Measurements from ENCODE around the gene RGS9.
A peak's percentile ranks its signal among the peaks of the same experiment; 100 is the strongest.
"Not testable (repeated sequence)": the region's sequence is repeated elsewhere in the genome, so short reads cannot be mapped to it uniquely, and the experiment has no call there.

Gene RGS9

GRCh38 chr17:65137021-65137939 lies at the start of gene RGS9:
TSS of gene RGS9 (plus strand) at chr17:65137370. CDS start at chr17:65137541, 171 bp downstream.
- DNase-seq: peak; percentile 73

DNA sequence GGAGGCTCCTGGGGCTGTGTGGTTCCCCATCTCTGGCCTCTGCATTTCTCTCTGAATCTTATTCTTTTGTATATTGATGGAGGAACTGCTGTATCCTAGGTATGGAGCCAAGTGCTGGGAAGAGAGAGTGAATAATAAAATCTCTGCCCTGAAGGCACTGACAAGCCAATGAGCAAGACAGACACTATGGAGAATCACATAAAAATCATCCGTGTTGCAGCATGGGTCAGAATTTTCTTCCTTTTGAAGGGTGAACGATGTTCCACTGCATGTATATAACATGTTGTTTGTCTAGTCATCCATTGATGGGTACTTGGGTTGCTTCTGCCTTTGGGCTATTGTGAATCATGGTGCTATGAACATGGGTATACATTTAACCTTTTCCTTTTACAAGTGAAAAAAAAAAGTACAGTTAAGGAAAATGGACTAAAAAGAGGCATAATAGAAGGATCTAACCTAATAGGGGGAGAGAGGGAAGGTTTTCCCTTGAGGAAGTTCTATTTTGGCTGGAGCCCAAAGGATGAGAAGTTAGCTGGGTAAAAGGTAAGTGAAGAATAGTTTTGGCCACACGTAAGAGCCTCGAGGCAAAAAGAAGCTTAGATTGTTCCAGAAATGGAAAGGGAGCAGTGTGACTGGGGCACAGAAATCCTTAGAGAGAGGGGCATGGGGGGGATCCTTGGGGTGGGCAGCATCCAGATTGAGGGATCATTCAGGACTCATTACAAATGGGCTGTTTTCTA lies 48.4 kb upstream of the RGS9 start:
- DNase-seq: no peak

DNA sequence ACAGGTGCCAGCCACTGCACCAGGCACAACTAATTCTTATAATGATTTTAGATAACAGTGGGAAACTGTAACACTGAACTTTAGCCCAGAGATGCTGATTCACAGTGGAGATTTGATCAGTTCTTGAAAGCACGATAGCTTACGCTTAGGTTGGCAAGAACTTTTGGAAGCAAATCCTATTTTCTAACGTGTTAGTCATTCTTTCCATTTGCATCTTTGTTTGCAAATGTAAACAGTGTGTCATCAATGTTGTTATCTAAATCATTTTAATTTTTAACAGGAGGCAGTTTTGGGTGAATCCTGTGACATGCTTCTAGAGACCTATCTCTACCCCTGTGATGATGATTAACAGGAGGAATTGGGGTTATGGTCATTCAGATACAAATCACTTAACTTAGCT lies 44.9 kb upstream of the RGS9 start:
- DNase-seq: no peak

DNA sequence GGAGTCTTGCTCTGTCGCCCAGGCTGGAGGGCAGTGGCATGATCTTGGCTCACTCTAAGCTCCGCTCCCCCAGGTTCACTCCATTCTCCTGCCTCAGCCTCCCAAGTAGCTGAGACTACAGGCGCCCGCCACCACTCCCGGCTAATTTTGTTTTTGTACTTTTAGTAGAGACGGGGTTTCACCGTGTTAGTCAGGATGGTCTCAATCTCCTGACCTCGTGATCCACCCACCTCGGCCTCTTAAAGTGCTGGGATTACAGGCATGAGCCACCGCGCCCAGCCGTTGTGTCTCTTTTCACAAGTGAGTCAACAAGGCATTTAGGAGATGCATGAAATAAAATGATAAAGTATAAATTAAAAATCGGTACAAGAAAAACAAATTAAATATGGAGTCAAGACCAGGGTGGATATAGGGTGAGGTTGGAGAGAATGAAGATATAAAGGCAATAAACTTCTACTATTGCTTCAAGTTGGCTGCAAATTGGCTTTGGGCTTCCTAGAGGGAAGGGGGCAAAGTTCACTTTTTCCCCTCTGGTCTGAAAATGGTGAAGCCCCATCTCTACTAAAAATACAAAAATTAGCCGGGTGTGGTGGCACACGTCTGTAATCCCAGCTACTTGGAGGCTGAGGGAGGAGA lies 44.3 kb upstream of the RGS9 start:
- not testable (repeated sequence) for DNase-seq

GRCh38 chr17:65093930-65094329 lies 43.2 kb upstream of the RGS9 start:
- no peak for DNase-seq

DNA sequence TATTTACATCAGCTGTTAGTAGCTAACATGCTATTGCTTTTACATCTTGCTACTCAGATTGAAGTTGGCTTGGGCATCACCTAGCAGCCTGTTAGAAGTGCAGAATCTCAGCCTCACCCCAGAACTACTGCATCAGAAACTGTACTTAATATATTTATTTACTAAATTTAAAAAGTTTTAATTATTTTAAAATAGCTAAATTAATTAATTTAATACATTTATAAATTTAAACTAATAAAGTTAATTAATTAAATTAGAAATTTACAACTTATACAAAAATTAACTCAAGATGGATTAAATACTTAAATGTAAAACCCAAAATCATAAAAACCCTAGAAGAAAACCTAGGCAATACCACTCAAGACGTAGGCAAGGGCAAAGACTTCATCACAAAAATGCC lies 41.7 kb upstream of the RGS9 start:
- no peak for DNase-seq

DNA sequence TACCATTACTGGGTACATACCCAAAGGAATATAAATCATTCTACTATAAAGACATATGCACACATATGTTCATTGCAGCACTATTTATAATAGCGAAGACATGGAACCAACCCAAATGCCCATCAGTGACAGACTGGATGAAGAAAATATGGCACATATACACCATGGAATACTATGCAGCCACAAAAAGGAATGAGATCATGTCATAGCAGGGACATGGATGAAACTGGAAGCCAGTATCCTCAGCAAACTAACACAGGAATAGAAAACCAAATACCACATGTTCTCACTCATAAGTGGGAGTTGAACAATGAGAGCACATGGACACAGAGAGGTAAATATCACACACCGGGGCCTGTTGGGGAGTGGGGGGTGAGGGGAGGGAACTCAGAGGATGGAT lies 40.8 kb upstream of the RGS9 start:
- not testable (repeated sequence) for DNase-seq

DNA sequence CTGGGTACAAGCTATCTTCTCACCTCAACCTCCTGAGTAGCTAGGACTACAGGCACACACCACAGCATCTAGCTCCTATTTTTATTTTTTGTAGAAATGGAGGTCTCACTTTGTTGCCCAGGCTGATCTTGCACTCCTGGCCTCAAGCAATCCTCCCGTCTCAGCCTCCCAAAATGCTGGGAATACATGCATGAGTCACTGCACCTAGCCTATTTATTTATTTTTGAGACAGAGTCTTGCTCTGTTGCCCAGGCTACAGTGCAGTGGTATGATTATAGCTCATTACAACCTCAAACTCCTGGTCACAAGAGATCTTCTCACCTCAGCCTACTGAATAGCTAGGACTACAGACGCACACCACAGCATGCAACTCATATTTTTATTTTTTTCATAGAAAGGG lies 40.1 kb upstream of the RGS9 start:
- no peak for DNase-seq

DNA sequence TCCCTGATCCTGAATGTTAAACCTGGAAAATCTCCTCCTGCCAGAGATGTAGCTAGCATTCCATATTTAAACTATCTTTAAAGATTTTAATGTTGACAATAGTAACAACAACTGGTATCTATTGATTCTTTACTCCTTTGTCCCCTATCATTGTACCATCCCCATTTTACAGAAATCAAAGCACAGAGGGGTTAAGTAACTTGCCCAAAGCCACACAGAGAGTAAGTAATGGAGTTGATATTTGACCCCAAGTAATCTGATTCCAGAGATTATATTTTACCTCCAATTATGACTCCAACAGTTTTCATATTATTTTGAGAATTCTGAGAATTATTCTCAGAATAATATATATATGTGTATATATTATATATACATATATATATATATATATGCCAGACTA lies 37.7 kb upstream of the RGS9 start:
- DNase-seq: no peak

DNA sequence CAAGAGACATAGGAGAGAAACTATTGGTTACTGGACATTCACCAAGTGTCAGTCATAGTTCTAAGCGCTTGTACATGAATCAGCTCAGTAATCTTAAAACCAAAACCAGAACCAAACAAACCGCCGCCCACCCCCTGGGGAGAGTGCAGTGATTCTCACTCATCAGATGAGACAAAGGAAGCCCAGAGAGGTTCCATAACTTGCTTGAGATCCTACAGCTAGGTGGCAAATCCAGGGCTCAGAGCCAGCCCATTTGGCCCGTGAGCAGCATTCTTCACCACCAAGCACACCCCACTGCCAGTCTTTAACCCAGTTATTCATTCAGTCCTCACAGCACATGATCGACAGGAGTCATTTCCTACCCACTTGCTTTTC lies 37.2 kb upstream of the RGS9 start:
- no peak for DNase-seq

DNA sequence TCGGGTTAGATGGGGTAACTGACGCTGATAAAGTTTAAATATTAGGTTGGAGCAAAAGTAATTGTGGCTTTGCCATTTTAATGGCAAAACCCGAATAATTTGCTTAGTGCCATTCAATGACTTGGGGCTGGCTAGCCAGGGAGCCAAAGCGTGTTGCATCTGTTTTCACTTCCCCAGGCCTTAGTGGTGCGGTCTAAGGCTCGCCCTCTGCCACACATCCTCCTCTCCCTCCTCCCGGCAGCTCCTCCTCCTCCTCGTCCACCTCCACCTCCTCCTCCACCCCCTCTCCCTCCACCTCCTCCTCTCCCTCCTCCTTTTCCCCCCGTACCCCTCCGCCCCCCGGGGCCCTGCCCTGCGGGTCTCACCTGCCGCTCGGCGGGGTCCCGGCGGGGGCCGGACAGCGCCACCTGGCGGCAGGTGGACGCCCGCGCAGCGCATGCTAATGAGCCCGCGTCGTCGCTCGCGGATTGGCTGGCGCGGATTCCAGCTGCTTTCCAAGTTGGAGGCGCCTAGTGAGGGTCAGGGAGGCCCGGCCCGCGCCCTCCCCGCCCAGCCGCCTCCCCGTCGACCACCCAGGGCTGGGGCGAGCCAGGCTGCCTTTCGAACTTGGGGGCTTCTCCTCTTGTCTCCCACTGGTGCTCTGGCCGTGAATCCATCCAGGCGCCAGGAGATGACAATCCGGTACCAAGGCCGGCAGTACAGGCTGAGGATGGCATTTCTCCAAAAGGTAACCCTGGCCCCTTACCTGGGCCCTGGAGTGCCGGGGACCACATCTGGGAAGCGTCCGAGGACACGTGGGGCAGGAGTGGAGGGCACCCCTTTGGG lies 36.6 kb upstream of the RGS9 start:
- peak; percentile 48 for DNase-seq

GRCh38 chr17:65101371-65101770 lies 35.8 kb upstream of the RGS9 start:
- no peak for DNase-seq

DNA sequence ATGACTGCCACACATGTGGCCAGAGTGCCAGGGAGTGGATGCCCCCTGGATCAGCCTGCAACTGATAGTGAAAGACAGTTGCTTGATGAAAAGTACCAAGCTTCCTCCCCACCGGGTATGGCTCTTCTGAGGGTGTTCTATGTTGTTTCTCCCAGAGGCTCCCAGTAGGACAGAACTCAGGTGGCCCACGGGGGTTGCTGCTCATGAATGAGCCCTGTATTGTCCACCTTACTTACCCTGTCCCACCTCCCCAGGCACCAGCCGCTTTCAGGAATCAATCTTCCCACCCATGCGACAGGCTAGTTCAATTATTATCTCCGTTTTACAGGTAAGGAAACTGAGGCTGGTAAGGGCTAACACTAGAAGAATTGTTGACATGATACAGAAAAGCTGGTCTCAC lies 34.9 kb upstream of the RGS9 start:
- DNase-seq: no peak

DNA sequence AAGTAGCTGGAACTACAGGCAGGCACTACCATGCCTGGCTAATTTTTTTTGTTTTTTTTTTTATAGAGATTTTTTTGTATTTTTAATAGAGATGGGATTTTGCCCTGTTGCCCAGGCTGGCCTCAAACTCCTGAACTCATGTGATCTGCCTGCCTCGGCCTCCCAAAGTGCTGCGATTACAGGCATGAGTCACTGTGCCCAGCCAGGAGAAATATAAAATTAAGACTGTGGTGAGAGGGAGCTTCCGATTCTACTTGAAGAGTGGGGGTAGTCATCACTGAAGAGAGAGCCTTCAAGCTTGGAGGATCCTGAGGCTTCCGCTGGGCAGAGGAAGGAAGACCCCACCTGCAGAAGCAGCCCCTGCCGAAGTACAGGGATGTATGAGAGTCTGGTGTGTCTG lies 34.4 kb upstream of the RGS9 start:
- no peak for DNase-seq

GRCh38 chr17:65103431-65103830 lies 33.7 kb upstream of the RGS9 start:
- DNase-seq: no peak

DNA sequence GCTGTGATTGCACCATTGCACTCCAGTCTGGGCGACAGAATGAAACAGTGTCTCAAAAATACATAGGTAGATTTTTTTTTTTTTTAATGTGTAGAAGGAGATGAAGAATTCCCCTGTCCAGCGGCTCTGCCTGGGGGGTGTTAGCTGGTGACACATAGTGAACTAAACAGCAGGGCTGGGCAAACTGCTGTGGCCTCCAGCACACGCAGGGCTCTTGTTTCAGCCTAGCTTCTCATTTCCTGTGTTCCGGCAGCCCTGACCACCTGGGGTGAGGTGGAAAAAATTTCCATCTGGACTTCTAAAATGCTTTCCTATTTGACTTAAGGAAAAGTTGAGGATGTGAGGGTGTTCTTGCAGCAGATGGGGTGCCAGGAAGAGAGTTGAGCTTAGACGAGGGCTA lies 33.3 kb upstream of the RGS9 start:
- DNase-seq: no peak

DNA sequence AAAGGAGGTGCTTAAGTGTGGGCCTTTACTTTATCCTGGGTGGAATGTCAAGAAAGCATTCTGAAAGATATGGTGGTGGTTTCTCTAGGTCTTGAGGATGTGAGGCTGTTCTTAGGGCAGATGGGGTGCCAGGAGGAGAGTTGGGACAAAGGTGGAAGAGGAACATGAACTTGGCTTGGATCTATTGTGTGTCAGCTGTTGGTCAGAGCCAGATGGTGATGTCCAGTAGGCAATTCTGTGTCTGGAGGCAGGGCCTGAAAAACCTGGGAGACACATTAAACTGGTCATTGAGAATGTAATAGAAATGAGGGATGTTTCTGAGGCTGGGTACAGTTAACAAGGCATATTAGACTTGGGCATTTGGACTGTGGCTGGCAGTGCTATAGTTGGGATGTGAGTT lies 32.6 kb upstream of the RGS9 start:
- no peak for DNase-seq

DNA sequence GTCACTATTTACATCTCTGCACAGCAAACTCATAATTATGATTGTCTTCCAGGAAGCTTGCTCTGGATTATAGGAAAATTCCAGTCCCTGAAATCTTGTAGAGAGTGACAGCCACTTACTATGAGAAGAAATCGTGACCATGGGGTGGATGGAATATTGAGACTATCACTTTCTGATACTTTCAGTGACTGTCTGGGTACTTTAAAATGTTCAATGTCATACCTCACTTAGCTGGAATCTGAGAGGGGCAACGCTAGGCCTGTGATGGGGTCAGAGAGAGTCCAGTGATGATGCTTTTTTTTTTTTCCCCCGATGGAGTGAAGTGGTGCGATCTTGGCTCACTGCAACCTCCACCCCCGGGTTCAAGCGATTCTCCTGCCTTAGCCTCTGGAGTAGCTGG lies 32.2 kb upstream of the RGS9 start:
- no peak for DNase-seq

DNA sequence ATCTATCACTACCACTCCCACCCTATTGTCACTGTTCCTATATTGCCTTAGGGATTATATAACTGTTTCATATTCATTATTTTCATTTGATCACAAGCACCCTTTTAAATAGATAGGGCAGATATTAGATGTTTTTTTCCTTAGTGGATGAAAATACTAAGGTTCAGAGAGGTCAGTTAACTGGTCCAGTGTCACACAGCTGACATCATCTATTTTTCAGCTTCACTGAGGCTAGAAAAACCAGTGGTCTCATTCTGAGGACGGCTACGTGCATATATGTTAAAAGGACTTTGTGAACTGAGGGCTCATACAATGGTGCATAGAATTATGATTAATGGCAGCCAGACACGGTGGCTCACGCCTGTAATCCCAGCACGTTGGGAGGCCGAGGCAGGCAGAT lies 29.0 kb upstream of the RGS9 start:
- no peak for DNase-seq

DNA sequence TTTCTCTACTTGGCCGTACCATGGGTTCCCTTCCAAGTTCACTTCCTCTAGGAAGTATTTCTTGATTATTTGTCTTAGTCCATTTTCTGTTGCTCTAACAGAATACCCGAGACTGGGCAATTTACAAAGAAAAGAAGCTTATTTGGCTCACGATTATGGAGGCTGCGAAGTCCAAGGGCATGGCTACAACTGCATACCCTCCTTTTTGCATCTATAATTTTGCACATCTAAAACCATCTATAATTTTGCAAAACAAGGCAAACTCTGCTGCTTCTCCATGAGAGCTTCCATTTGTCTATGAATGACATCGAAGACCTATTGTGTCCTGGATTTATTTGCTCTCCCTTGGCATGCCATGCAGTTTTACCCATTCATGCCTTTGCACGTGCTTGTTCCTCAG lies 27.6 kb upstream of the RGS9 start:
- no peak for DNase-seq

GRCh38 chr17:65109990-65110680 lies 27.0 kb upstream of the RGS9 start:
- DNase-seq: no peak

GRCh38 chr17:65115839-65116238 lies 21.3 kb upstream of the RGS9 start:
- DNase-seq: no peak

Measured in 8988T (cell line).